Activated CD4-positive, alpha-beta memory T cell treated with anti-CD3 and anti-CD28 coated beads for 36 hours (primary cell): ENCODE results near the gene SRD5A2. TPM values are rescaled to one million over a fixed set of nuclear protein-coding genes. Genes with fewer than 3 reads are reported as not detected.

Experiments
- CTCF ChIA-PET: fragments of 350-600 bp; sonication (Branson Sonifier 250); formaldehyde crosslinking; loops from one replicate; lab custom pipeline; 2021; ENCODE audit warnings: antibody characterized with exemption, inconsistent platforms; lab: Charles Lee
- POLR2A ChIA-PET: fragments of 350-600 bp; sonication (Branson Sonifier 250); formaldehyde crosslinking; loops from one replicate; lab custom pipeline; 2021; ENCODE audit warnings: antibody characterized with exemption; lab: Charles Lee
- DNase-seq: peaks from one replicate; pipeline ENCODE4 v3.0.0-alpha.2; 2020
- H3K27ac Mint-ChIP-seq: one replicate; pipeline ENCODE4 v1.8.0; 2021; ENCODE audit warnings: mixed read lengths
- H3K27me3 Mint-ChIP-seq: one replicate; pipeline ENCODE4 v1.8.0; 2021; ENCODE audit warnings: mixed read lengths
- H3K36me3 Mint-ChIP-seq: one replicate; pipeline ENCODE4 v1.8.0; 2021; ENCODE audit warnings: mixed read lengths
- H3K4me1 Mint-ChIP-seq: one replicate; pipeline ENCODE4 v1.8.0; 2021; ENCODE audit warnings: low read depth, mixed read lengths
- H3K4me3 Mint-ChIP-seq: one replicate; pipeline ENCODE4 v1.8.0; 2021; ENCODE audit warnings: mild to moderate bottlenecking, mixed read lengths
- H3K9me3 Mint-ChIP-seq: one replicate; pipeline ENCODE4 v1.8.0; 2021; ENCODE audit warnings: mixed read lengths
- intact Hi-C: fragments of 100-400 bp; cut with micrococcal nuclease; formaldehyde crosslinking; loops from one replicate; pipeline ENCODE4 v1.15.1; 2023
- total RNA-seq, 2 experiments: library from RNA; stranded (reverse); gene quantifications; one replicate each; pipeline ENCODE4 v1.2.3, GENCODE V29; 2021

The SRD5A2 gene
- not detected for total RNA-seq

GRCh38 chr2:31580321-31581117, at the start of gene SRD5A2:
Gene SRD5A2, minus strand, starts transcription at chr2:31580938. Its CDS starts 38 bp downstream, at chr2:31580900.
- no peaks in the 10 kb centered on the region for H3K9me3 Mint-ChIP-seq
- DNase-seq: no peak
- no peaks in the 10 kb centered on the region for H3K36me3 Mint-ChIP-seq
- H3K27ac Mint-ChIP-seq: no peak within 1 kb of the TSS
- ChIA-PET CTCF (no interaction called here), POLR2A (no interaction called here)
- H3K27me3 Mint-ChIP-seq: peaks cover 42% of the 10 kb centered on the region
- no peaks in the 10 kb centered on the region for H3K4me1 Mint-ChIP-seq
- intact Hi-C loops: no loop called here
- no peak within 1 kb of the TSS for H3K4me3 Mint-ChIP-seq

GRCh38 chr2:31606509-31606908, 25.8 kb upstream of the SRD5A2 start:
- no peak overlapping the region for H3K27ac Mint-ChIP-seq
- no peaks in the 10 kb centered on the region for H3K27me3 Mint-ChIP-seq
- POLR2A ChIA-PET: no interaction called here

GRCh38 chr2:31598694-31599093, 18.0 kb upstream of the SRD5A2 start:
- Mint-ChIP-seq H3K27me3 (no peaks in the 10 kb centered on the region), H3K9me3 (peaks cover 36% of the 10 kb centered on the region), H3K36me3 (no peaks in the 10 kb centered on the region), H3K4me1 (no peaks in the 10 kb centered on the region), H3K4me3 (no peak overlapping the region), H3K27ac (no peak overlapping the region)
- CTCF ChIA-PET: no interaction called here
- POLR2A ChIA-PET: no interaction called here
- no peak for DNase-seq
- intact Hi-C loops: no loop called here

More at GRCh38 chr2:31606509-31606908, 25.8 kb upstream of the SRD5A2 start:
- H3K4me3 Mint-ChIP-seq: no peak overlapping the region
- CTCF ChIA-PET: no interaction called here
- intact Hi-C loops: no loop called here
- DNase-seq: no peak
- H3K36me3 Mint-ChIP-seq: no peaks in the 10 kb centered on the region
- peaks cover 20% of the 10 kb centered on the region for H3K9me3 Mint-ChIP-seq
- no peaks in the 10 kb centered on the region for H3K4me1 Mint-ChIP-seq

- POLR2A ChIA-PET: no interaction called here
- DNase-seq: no peak
- Mint-ChIP-seq H3K4me3 (no peak overlapping the region), H3K4me1 (no peaks in the 10 kb centered on the region), H3K27me3 (peaks cover 26% of the 10 kb centered on the region), H3K36me3 (no peaks in the 10 kb centered on the region), H3K9me3 (peaks cover 5% of the 10 kb centered on the region), H3K27ac (no peak overlapping the region)
- CTCF ChIA-PET: no interaction called here
- intact Hi-C loops: no loop called here
Observed at GRCh38 chr2:31586230-31586629, 5.5 kb upstream of the SRD5A2 start.

- no peak overlapping the region for H3K4me3 Mint-ChIP-seq
- peaks cover 42% of the 10 kb centered on the region for H3K27me3 Mint-ChIP-seq
- H3K4me1 Mint-ChIP-seq: no peaks in the 10 kb centered on the region
- no peaks in the 10 kb centered on the region for H3K9me3 Mint-ChIP-seq
- ChIA-PET POLR2A (no interaction called here), CTCF (no interaction called here)
- DNase-seq: no peak
- H3K36me3 Mint-ChIP-seq: no peaks in the 10 kb centered on the region
- intact Hi-C loops: no loop called here
- H3K27ac Mint-ChIP-seq: no peak overlapping the region
Observed at GRCh38 chr2:31581124-31581795, 522 bp upstream of the SRD5A2 start.

GRCh38 chr2:31579996-31580320, 780 bp downstream of the SRD5A2 start:
- CTCF ChIA-PET: no interaction called here
- Mint-ChIP-seq H3K9me3 (no peaks in the 10 kb centered on the region), H3K4me3 (no peak overlapping the region), H3K27me3 (peaks cover 42% of the 10 kb centered on the region), H3K27ac (no peak overlapping the region), H3K36me3 (no peaks in the 10 kb centered on the region), H3K4me1 (no peaks in the 10 kb centered on the region)
- intact Hi-C loops: no loop called here
- no peak for DNase-seq
- POLR2A ChIA-PET: no interaction called here

- ChIA-PET CTCF (no interaction called here), POLR2A (no interaction called here)
- no peak for DNase-seq
- no peaks in the 10 kb centered on the region for H3K4me1 Mint-ChIP-seq
- H3K4me3 Mint-ChIP-seq: no peak overlapping the region
- H3K27ac Mint-ChIP-seq: no peak overlapping the region
- no peaks in the 10 kb centered on the region for H3K36me3 Mint-ChIP-seq
- peaks cover 38% of the 10 kb centered on the region for H3K27me3 Mint-ChIP-seq
- no peaks in the 10 kb centered on the region for H3K9me3 Mint-ChIP-seq
- intact Hi-C loops: no loop called here
Observed at GRCh38 chr2:31578316-31578715, 2.4 kb downstream of the SRD5A2 start.

- DNase-seq: no peak
- Mint-ChIP-seq H3K4me3 (no peak overlapping the region), H3K27me3 (peaks cover 28% of the 10 kb centered on the region), H3K27ac (no peak overlapping the region), H3K4me1 (no peaks in the 10 kb centered on the region), H3K36me3 (no peaks in the 10 kb centered on the region), H3K9me3 (no peaks in the 10 kb centered on the region)
- intact Hi-C loops: no loop called here
- POLR2A ChIA-PET: no interaction called here
- CTCF ChIA-PET: no interaction called here
Observed at GRCh38 chr2:31577143-31577542, 3.6 kb downstream of the SRD5A2 start.

GRCh38 chr2:31568585-31569201, 12.0 kb downstream of the SRD5A2 start:
- CTCF ChIA-PET: no interaction called here
- no peaks in the 10 kb centered on the region for H3K4me1 Mint-ChIP-seq

GRCh38 chr2:31567679-31568078, 13.1 kb downstream of the SRD5A2 start:
- Mint-ChIP-seq H3K27me3 (peaks cover 4% of the 10 kb centered on the region), H3K9me3 (peaks cover 6% of the 10 kb centered on the region), H3K36me3 (no peaks in the 10 kb centered on the region), H3K4me3 (no peak overlapping the region), H3K4me1 (no peaks in the 10 kb centered on the region), H3K27ac (no peak overlapping the region)
- ChIA-PET POLR2A (no interaction called here), CTCF (no interaction called here)
- intact Hi-C loops: no loop called here
- no peak for DNase-seq

More at GRCh38 chr2:31568585-31569201, 12.0 kb downstream of the SRD5A2 start:
- no peak overlapping the region for H3K4me3 Mint-ChIP-seq
- intact Hi-C loops: no loop called here
- peaks cover 6% of the 10 kb centered on the region for H3K9me3 Mint-ChIP-seq
- no peaks in the 10 kb centered on the region for H3K36me3 Mint-ChIP-seq
- no peak for DNase-seq
- POLR2A ChIA-PET: no interaction called here
- no peak overlapping the region for H3K27ac Mint-ChIP-seq
- peaks cover 6% of the 10 kb centered on the region for H3K27me3 Mint-ChIP-seq

- Mint-ChIP-seq H3K4me1 (no peaks in the 10 kb centered on the region), H3K27ac (no peak overlapping the region), H3K4me3 (no peak overlapping the region), H3K27me3 (peaks cover 4% of the 10 kb centered on the region), H3K9me3 (no peaks in the 10 kb centered on the region), H3K36me3 (no peaks in the 10 kb centered on the region)
- intact Hi-C loops: no loop called here
- no peak for DNase-seq
- CTCF ChIA-PET: no interaction called here
- POLR2A ChIA-PET: no interaction called here
Observed at GRCh38 chr2:31563273-31563839, 17.4 kb downstream of the SRD5A2 start.

GRCh38 chr2:31561823-31562222, 18.9 kb downstream of the SRD5A2 start:
- Mint-ChIP-seq H3K4me1 (no peaks in the 10 kb centered on the region), H3K9me3 (no peaks in the 10 kb centered on the region), H3K27ac (no peak overlapping the region), H3K4me3 (no peak overlapping the region), H3K36me3 (no peaks in the 10 kb centered on the region), H3K27me3 (peaks cover 4% of the 10 kb centered on the region)
- intact Hi-C loops: no loop called here
- CTCF ChIA-PET: no interaction called here
- POLR2A ChIA-PET: no interaction called here
- DNase-seq: no peak
